ENCODE results near the gene DDHD1.

DDHD1 gene

DNA sequence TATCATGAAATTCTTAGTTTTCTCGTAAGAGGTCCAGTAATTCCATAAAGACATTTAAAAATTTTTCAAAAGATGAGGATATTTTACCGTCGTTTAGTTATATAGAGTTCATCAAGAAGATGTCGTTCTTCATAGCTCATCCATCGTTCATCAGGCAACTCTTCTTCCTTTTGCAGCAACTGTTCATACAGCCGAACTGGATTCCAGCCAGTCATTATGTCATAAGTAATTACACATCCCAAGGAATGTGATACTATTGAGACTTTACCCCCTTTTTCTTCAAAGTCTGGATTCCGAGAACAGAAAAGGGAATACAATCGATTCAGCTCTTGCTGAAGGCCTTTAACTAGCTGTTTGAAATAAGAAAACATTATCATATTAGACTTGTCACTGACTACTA, 90.3 kb downstream of the DDHD1 start:
- H3K4me3 ChIP-seq (ENCODE audit: low read length): no peak overlapping the region
- TF ChIP-seq, protein P1, sequence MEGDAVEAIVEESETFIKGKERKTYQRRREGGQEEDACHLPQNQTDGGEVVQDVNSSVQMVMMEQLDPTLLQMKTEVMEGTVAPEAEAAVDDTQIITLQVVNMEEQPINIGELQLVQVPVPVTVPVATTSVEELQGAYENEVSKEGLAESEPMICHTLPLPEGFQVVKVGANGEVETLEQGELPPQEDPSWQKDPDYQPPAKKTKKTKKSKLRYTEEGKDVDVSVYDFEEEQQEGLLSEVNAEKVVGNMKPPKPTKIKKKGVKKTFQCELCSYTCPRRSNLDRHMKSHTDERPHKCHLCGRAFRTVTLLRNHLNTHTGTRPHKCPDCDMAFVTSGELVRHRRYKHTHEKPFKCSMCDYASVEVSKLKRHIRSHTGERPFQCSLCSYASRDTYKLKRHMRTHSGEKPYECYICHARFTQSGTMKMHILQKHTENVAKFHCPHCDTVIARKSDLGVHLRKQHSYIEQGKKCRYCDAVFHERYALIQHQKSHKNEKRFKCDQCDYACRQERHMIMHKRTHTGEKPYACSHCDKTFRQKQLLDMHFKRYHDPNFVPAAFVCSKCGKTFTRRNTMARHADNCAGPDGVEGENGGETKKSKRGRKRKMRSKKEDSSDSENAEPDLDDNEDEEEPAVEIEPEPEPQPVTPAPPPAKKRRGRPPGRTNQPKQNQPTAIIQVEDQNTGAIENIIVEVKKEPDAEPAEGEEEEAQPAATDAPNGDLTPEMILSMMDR (IDR thresholded peaks at IDR 0.05; ENCODE audit: insufficient read depth, low read depth, low read length, missing control alignments): no peak

DNA sequence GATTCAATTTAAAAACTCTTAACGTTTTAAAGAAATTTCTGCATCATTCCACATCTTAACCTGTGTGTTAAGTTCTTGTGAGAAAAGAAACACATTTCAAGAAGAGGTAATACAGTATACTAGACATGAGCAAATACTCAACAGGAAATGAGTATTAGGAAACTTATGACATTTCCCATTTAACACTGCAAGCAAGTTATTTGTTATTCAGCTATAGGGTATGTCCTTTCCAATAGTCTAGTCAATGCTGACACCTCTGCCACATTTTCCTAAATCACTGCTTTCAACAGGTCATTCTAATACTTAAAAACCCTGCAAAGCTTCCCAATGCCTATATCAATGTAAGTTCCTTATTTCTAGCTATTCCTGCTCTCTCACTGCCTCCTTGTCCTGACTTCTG, 93.1 kb downstream of the DDHD1 start:
- no peak overlapping the region for H3K4me3 ChIP-seq (ENCODE audit: low read length)
- TF ChIP-seq, protein P1 (IDR thresholded peaks at IDR 0.05; ENCODE audit: insufficient read depth, low read depth, low read length, missing control alignments): no peak
- peak; percentile 14 for DNase-seq (ENCODE audit: low read depth)

More for the DNA sequence above, 90.3 kb downstream of the DDHD1 start:
- DNase-seq (ENCODE audit: low read depth): peak; percentile 17

DNA sequence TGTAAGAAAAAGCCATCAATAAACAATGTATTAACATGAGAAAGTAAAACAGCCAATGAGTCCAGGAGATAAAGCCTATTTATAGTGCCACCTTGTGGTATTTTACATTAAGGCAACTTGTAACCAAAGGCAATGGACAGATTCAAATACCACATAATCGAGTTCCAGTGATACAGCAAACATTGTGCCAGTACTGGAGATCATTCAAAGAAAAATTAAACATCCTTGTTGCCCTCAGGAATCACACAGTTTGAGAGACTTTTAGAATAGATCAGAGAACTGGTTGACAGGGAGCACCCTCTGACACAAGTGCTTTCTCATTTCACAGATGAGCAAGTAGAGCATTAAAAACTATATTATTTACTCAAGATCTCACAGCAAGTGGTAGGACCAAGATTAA, 98.1 kb downstream of the DDHD1 start:
- TF ChIP-seq, protein P1 (IDR thresholded peaks at IDR 0.05; ENCODE audit: insufficient read depth, low read depth, low read length, missing control alignments): peak; percentile 71
- peak; percentile 58 for DNase-seq (ENCODE audit: low read depth)
- H3K4me3 ChIP-seq (ENCODE audit: low read length): no peak overlapping the region

DNA sequence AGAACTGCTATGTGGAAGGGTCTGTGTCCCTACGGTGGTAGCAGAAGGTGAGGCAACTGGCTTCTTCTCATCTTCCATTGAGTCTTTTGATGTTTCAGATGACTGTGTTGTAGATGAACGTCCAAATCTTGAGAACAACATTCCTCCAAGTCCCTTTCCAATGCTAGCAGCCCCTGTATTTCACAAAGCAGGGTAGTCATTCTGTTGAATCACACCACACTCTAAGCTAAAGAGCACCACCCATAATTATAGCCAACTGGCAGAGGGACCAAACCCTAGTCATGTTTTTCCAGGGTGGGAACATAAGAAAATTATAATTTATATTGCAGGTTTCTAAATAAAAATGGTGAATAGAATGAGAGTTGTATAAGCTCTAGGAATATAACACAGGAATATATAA, 98.7 kb downstream of the DDHD1 start:
- H3K4me3 ChIP-seq (ENCODE audit: low read length): no peak overlapping the region
- DNase-seq (ENCODE audit: low read depth): peak; percentile 42
- TF ChIP-seq, protein P1 (IDR thresholded peaks at IDR 0.05; ENCODE audit: insufficient read depth, low read depth, low read length, missing control alignments): no peak

DNA sequence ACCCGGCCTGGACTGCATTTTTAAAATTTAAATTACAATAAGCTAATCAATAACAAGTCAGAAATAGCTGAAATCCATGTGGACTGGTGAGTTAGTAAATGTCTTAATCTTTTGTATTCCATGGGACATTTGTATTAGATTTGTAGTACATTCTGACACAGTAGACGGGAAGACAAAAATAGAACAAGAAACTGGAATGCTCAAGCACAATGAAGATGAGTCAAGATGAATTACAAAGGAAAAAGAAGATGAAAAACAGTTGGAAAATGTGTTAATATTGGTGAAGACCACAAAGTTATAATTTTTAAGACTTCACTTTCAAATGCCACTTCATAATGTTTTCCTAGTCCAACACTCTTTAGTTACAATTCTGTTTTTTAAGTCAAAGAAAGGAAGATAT, 104.5 kb downstream of the DDHD1 start:
- no peak overlapping the region for H3K4me3 ChIP-seq (ENCODE audit: low read length)
- DNase-seq (ENCODE audit: low read depth): no peak
- TF ChIP-seq, protein P1 (IDR thresholded peaks at IDR 0.05; ENCODE audit: insufficient read depth, low read depth, low read length, missing control alignments): no peak

DNA sequence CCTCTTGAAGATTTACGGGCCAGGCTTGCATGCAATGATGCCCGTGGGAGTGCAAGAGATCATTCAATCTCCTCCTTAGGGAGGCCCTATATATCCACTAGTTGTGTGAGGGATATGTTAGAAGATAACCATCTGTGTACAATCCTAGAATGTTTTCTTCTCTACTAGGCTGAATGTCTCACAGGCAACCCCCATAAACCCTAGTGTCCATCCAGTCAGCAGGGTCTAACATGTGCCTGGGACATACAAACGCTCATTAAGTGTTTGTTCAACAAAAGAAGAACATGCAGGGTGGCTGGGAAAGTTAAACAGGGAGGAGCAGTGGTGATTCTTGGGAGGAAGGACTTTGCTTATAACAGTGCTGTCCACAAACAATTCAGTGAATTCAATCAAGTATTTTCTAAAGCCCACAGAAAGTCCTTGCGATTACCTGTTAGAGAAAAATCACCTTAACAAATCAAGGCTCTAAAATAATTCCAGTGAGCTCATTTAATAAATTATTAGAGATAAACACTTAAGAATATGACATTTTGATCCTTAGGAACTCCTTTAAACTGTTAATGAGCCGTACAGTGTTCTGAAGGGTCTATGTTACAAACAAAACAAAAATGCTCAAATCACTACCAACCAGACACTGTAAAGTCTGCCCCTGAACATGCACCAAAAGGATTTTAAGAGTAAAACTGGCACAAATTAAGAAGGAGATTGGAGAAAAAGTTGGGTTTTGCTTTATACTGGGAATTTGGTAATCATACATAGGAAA, 105.6 kb downstream of the DDHD1 start:
- H3K4me3 ChIP-seq (ENCODE audit: low read length): no peak overlapping the region
- DNase-seq (ENCODE audit: low read depth): no peak
- TF ChIP-seq, protein P1 (IDR thresholded peaks at IDR 0.05; ENCODE audit: insufficient read depth, low read depth, low read length, missing control alignments): no peak

DNA sequence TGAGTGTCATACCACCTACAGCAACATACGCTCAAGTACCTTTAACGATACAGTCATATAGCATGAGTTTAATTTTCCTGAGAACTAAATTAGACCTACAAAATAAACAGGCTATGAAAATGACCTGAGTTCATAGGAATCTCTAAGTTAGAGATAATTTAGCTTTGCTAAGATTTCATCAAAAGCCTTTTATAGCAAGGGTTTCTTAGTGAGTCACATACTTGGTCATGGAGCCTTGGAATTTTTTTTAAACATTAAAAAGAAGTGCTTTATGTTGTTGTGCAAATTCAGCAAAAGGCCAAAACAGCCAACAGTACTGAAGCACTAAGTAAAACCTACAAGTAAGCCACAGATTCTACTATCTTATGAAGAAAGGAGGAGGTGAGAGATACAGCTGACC, 108.6 kb downstream of the DDHD1 start:
- TF ChIP-seq, protein P1 (IDR thresholded peaks at IDR 0.05; ENCODE audit: insufficient read depth, low read depth, low read length, missing control alignments): no peak
- DNase-seq (ENCODE audit: low read depth): no peak
- H3K4me3 ChIP-seq (ENCODE audit: low read length): no peak overlapping the region
